H1 (cell line): ENCODE measurements around the gene RAMACL. TPM values are rescaled to one million over a fixed set of nuclear protein-coding genes. Genes with fewer than 3 reads are reported as not detected.

Experiments used
- JUN ChIP-seq: IDR thresholded peaks from 2 replicates; pipeline ENCODE4 v1.6.1; 2011; ENCODE audit warnings: low read depth, mild to moderate bottlenecking, improper control_type of control experiment, low read length
- SAP30 ChIP-seq: fragments of 300-600 bp; sonication (generic); IDR thresholded peaks from 2 replicates; pipeline ENCODE4 v1.7.1; 2012; ENCODE audit warnings: low read length, moderate library complexity, mild to moderate bottlenecking, inconsistent platforms; ENCODE audit not compliant: insufficient read depth, insufficient replicate concordance
- polyA plus RNA-seq, 7 experiments: library from polyadenylated mRNA; depleted of rRNA in 3 of 7; stranded (reverse) in 5 of 7; unstranded in 2 of 7; fragments of >200 nt in 5 of 7; fragments of 200-250 nt in 2 of 7; gene quantifications; 1 replicate in 5 of 7; 2 replicates in 1 of 7; 4 replicates in 1 of 7; pipeline versions ENCODE4 v1.2.1 to v1.2.3, GENCODE V29; 2011 to 2013; ENCODE audit warnings: missing spikeins in 2 of 7, mixed read lengths in 2 of 7
- total RNA-seq: library from RNA; stranded (reverse); fragmentation: NEBNext Ultra II Directional; extraction: Animal tissue kit (Norgen Biotek cat#: 25700); gene quantifications from 2 replicates; pipeline ENCODE4 v1.2.1, GENCODE V29; 2021

The RAMACL gene
- total and polyA plus RNA-seq, 2 of the 8 experiments (the other 6 are each of a cell fraction or from before 2014, with no cell fraction given): 0.23 to 0.97 TPM

GRCh38 chr6:166581091-166581511 lies 5.4 kb downstream of the RAMACL start (continued):
- TF ChIP-seq SAP30 (no peak), JUN (no peak)
